ENCODE measurements around the gene ADH1A. TPM values are rescaled to one million over a fixed set of nuclear protein-coding genes. Genes with fewer than 3 reads are reported as not detected.

ADH1A gene
- 100 to 1,000 TPM in 4 of 6 experiments, 10 to 100 TPM in 2; 72.1 to 676 (median 323) TPM for total RNA-seq
- long read RNA-seq, transcript ADH1A-201 (9 exons, 1,499 nt): major isoform, 110 of 146 reads
- long read RNA-seq, partial matches to known transcripts: 31 of 146 reads
- long read RNA-seq, other reads (novel, unspliced or antisense): 4 of 146 reads

GRCh38 chr4:99290848-99291786 is at the start of gene ADH1A:
Gene ADH1A, minus strand, starts transcription at chr4:99290985. Its CDS starts 71 bp downstream, at chr4:99290914.
- DNase-seq: peak in 1 of 3 donors; percentile 48
- ATAC-seq: peak; percentile 67 to 82 (median 78)
- Histone ChIP-seq H3K9me3 (no peaks in the 10 kb centered on the region), H3K4me1 (peaks cover 0 to 16% (median 0%) of the 10 kb centered on the region in 4 donors), H3K27ac (peak within 1 kb of the TSS; percentile 1 to 72 (median 38)), H3K4me3 (peak within 1 kb of the TSS; percentile 18 to 62 (median 51)), H3K36me3 (peaks cover 0 to 21% (median 7%) of the 10 kb centered on the region in 4 donors), H3K27me3 (no peaks in the 10 kb centered on the region)
- TF ChIP-seq, protein P1, sequence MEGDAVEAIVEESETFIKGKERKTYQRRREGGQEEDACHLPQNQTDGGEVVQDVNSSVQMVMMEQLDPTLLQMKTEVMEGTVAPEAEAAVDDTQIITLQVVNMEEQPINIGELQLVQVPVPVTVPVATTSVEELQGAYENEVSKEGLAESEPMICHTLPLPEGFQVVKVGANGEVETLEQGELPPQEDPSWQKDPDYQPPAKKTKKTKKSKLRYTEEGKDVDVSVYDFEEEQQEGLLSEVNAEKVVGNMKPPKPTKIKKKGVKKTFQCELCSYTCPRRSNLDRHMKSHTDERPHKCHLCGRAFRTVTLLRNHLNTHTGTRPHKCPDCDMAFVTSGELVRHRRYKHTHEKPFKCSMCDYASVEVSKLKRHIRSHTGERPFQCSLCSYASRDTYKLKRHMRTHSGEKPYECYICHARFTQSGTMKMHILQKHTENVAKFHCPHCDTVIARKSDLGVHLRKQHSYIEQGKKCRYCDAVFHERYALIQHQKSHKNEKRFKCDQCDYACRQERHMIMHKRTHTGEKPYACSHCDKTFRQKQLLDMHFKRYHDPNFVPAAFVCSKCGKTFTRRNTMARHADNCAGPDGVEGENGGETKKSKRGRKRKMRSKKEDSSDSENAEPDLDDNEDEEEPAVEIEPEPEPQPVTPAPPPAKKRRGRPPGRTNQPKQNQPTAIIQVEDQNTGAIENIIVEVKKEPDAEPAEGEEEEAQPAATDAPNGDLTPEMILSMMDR (IDR thresholded peaks at IDR 0.05): no peak
- no peak for TF ChIP-seq POLR2A (IDR thresholded peaks at IDR 0.05)
- 22% methylated on average over 3 of the region's 3 CpGs for WGBS (ENCODE audit: insufficient coverage, low coverage, low lambda C conversion rate, missing lambda C conversion rate)
- intact Hi-C loops (cut with DNase I): no loop called here

- H3K36me3 ChIP-seq: peaks cover 0 to 84% (median 29%) of the 10 kb centered on the region in 4 donors
- TF ChIP-seq, protein P1 (IDR thresholded peaks at IDR 0.05): no peak
- TF ChIP-seq POLR2A (IDR thresholded peaks at IDR 0.05): no peak
- H3K27ac ChIP-seq: no peak overlapping the region
- DNase-seq (no peak), ATAC-seq (no peak)
- no peak overlapping the region for H3K4me3 ChIP-seq
- H3K4me1 ChIP-seq: peaks cover 0 to 7% (median 0%) of the 10 kb centered on the region in 4 donors
- WGBS (ENCODE audit: insufficient coverage, low coverage, low lambda C conversion rate, missing lambda C conversion rate): 86% methylated on average over 3 of the region's 3 CpGs
- H3K9me3 ChIP-seq: no peaks in the 10 kb centered on the region
- intact Hi-C loops (cut with DNase I): no loop called here
- no peaks in the 10 kb centered on the region for H3K27me3 ChIP-seq
Measured at GRCh38 chr4:99339172-99339571, 48.4 kb upstream of the ADH1A start.

DNA sequence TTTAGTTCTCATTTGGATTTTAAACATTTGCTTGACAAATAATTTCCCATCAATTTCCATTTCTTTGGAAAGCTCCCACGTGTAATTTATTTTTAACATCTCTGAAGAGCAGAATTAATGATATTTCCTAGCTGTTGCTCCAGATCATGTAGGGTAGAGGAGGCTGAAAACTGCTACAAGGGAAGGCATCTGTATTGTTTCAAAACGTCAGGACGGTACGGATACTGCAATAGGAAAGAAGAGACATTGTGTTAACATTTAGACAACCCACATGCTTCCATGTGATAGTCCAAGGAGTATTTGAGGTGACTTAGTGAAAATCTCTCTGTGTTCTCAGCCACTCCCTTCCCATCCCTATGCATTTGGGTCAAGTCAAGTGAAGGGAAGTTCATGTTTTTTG is 45.8 kb upstream of the ADH1A start:
- WGBS (ENCODE audit: insufficient coverage, low coverage, low lambda C conversion rate, missing lambda C conversion rate): 41% methylated on average over 4 of the region's 4 CpGs
- H3K4me3 ChIP-seq: no peak overlapping the region
- TF ChIP-seq POLR2A (IDR thresholded peaks at IDR 0.05): no peak
- TF ChIP-seq, protein P1 (IDR thresholded peaks at IDR 0.05): no peak
- H3K9me3 ChIP-seq: no peaks in the 10 kb centered on the region
- no peaks in the 10 kb centered on the region for H3K27me3 ChIP-seq
- ATAC-seq (peak in 2 of 4 donors; percentile 3 to 20), DNase-seq (no peak)
- intact Hi-C loops (cut with DNase I): no loop called here
- H3K27ac ChIP-seq: no peak overlapping the region
- H3K4me1 ChIP-seq: peaks cover 0 to 6% (median 0%) of the 10 kb centered on the region in 4 donors
- peaks cover 0 to 58% (median 17%) of the 10 kb centered on the region in 4 donors for H3K36me3 ChIP-seq

- WGBS (ENCODE audit: insufficient coverage, low coverage, low lambda C conversion rate, missing lambda C conversion rate): 13% methylated on average over 1 of the region's 1 CpG
- Histone ChIP-seq H3K9me3 (no peaks in the 10 kb centered on the region), H3K27me3 (no peaks in the 10 kb centered on the region), H3K27ac (peak overlapping the region in 1 of 3 donors; percentile 50), H3K4me3 (no peak overlapping the region), H3K4me1 (peaks cover 0 to 2% (median 0%) of the 10 kb centered on the region in 4 donors), H3K36me3 (peaks cover 0 to 41% (median 8%) of the 10 kb centered on the region in 4 donors)
- ATAC-seq (peak; percentile 18 to 68 (median 67)), DNase-seq (no peak)
- no peak for TF ChIP-seq POLR2A (IDR thresholded peaks at IDR 0.05)
- TF ChIP-seq, protein P1 (IDR thresholded peaks at IDR 0.05): no peak
- intact Hi-C loops (cut with DNase I): no loop called here
Measured at GRCh38 chr4:99334880-99335279, 44.1 kb upstream of the ADH1A start.
